Nephron progenitor cell (in vitro differentiated cells): ENCODE data around the gene RPS6KB2.

Experiments used
- DNase-seq: peaks from one replicate; pipeline ENCODE4 v3.0.0; 2021
- H3K27ac Mint-ChIP-seq: 2 replicates; pipeline ENCODE4 v1.8.0; 2021; ENCODE audit warnings: mild to moderate bottlenecking, moderate library complexity, mixed read lengths
- H3K27me3 Mint-ChIP-seq: 2 replicates; pipeline ENCODE4 v1.8.0; 2021; ENCODE audit warnings: mild to moderate bottlenecking, low read depth, mixed read lengths; ENCODE audit not compliant: poor library complexity
- H3K36me3 Mint-ChIP-seq: 2 replicates; pipeline ENCODE4 v1.8.0; 2021; ENCODE audit warnings: low read depth, mixed read lengths
- H3K4me1 Mint-ChIP-seq: 2 replicates; pipeline ENCODE4 v1.8.0; 2021; ENCODE audit warnings: mixed read lengths
- H3K4me3 Mint-ChIP-seq: 2 replicates; pipeline ENCODE4 v1.8.0; 2021; ENCODE audit warnings: mild to moderate bottlenecking, moderate library complexity, mixed read lengths
- H3K9me3 Mint-ChIP-seq: 2 replicates; pipeline ENCODE4 v1.8.0; 2021; ENCODE audit warnings: mild to moderate bottlenecking, moderate library complexity, mixed read lengths
- TF ChIP-seq, protein P1 (sequence below): fragments of 200-600 bp; sonication (generic); IDR thresholded peaks from 2 replicates; pipeline ENCODE4 v1.5.0; 2021; ENCODE audit warnings: antibody characterized with exemption

RPS6KB2 gene

DNA sequence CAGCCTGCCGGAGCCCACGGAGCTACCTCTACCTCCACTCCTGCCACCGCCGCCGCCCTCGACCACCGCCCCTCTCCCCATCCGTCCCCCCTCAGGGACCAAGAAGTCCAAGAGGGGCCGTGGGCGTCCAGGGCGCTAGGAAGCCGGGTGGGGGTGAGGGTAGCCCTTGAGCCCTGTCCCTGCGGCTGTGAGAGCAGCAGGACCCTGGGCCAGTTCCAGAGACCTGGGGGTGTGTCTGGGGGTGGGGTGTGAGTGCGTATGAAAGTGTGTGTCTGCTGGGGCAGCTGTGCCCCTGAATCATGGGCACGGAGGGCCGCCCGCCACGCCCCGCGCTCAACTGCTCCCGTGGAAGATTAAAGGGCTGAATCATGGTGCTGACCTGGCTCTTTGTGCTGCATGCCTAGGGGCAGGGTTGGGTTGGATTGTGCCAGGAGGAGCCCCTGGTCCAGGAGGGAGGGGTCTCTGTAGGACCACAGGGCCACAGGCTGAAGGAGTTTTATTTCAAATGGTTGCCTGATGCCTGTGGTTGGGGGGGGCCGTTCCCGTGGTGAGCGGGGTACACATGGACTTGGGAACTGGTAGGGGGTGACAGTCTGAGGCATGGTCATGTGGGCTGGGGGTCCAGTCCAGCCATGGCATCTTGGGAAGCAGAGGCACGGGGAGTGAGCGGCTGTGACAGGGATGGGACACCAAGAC, 6.9 kb downstream of the RPS6KB2 start:
- H3K27me3 Mint-ChIP-seq: no peaks in the 10 kb centered on the region
- H3K36me3 Mint-ChIP-seq: peaks cover 14% of the 10 kb centered on the region
- TF ChIP-seq, protein P1, sequence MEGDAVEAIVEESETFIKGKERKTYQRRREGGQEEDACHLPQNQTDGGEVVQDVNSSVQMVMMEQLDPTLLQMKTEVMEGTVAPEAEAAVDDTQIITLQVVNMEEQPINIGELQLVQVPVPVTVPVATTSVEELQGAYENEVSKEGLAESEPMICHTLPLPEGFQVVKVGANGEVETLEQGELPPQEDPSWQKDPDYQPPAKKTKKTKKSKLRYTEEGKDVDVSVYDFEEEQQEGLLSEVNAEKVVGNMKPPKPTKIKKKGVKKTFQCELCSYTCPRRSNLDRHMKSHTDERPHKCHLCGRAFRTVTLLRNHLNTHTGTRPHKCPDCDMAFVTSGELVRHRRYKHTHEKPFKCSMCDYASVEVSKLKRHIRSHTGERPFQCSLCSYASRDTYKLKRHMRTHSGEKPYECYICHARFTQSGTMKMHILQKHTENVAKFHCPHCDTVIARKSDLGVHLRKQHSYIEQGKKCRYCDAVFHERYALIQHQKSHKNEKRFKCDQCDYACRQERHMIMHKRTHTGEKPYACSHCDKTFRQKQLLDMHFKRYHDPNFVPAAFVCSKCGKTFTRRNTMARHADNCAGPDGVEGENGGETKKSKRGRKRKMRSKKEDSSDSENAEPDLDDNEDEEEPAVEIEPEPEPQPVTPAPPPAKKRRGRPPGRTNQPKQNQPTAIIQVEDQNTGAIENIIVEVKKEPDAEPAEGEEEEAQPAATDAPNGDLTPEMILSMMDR: no peak
- peaks cover 11% of the 10 kb centered on the region for H3K4me1 Mint-ChIP-seq
- H3K4me3 Mint-ChIP-seq: no peak overlapping the region
- H3K27ac Mint-ChIP-seq: no peak overlapping the region
- no peaks in the 10 kb centered on the region for H3K9me3 Mint-ChIP-seq
- no peak for DNase-seq

DNA sequence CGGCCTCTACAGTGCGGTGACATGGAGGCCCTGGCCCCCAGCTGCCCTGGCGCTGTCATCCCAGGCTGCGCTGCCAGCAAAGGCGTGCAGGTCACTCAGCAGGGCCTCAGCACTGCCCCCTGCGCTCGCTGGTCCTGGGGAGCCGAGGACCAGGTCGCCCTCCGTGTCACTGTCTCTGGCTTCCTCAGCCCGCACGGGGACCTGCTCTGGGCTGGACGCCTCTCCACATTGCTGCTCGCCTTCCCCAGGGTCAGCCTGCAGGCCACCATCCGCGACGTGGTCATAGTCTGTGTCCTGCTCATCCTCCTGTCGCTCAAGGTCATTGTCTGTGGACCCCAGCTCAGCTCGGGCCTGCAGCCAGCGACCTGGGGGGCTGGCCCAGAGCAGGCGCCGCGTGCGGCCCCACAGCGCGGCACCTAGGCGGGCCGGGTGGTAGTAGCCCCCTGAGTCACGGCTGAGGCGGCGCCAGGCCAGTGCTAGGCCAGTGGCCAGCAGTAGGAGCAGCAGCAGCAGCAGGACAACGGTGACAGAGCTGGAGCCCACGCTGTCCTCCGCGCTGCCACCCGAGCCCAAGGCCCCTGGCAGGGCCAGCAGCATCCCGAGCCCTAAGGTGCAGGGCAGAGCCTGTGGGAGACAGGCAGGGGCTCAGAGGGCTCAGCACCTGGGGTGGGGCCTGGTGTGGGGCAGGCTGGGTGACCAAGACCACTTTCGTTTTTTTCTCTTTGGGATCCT, 7.6 kb downstream of the RPS6KB2 start:
- TF ChIP-seq, protein P1: no peak
- Mint-ChIP-seq H3K9me3 (no peaks in the 10 kb centered on the region), H3K4me3 (no peak overlapping the region), H3K4me1 (peaks cover 11% of the 10 kb centered on the region), H3K36me3 (peaks cover 14% of the 10 kb centered on the region), H3K27ac (no peak overlapping the region), H3K27me3 (no peaks in the 10 kb centered on the region)
- no peak for DNase-seq

DNA sequence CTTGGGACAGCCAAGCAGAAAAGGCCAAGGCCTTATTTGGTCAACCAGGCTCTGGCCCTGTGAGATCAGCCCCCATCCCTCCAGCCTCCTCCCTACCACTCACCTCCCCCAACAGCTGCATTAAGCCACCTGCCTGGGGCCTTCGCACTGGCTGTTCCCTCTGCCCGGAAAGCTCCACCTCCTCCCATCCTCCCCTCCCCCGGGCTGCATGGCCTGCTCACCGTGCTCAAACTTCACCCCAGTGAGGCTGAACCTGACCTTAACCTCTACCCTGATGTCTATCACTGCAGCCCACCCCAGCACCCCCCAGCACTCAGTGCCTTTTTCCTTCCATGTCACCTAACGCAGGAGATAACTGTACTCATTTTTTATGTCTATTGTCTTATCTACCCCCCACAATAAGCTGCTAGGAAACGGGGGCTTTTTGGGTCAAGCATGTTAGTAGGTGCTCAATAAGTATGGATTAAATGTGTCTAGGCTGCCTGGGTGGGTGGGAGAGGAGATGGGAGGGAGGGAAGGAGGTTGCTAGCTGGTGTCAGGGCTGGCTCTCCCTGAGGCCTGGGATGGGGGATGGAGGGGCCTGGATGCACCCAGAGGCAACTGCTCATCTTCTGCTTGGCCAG, 8.3 kb downstream of the RPS6KB2 start:
- Mint-ChIP-seq H3K4me1 (peaks cover 11% of the 10 kb centered on the region), H3K9me3 (no peaks in the 10 kb centered on the region), H3K27ac (peak overlapping the region; percentile 43), H3K27me3 (no peaks in the 10 kb centered on the region), H3K4me3 (no peak overlapping the region), H3K36me3 (peaks cover 13% of the 10 kb centered on the region)
- DNase-seq: no peak
- TF ChIP-seq, protein P1: no peak

DNA sequence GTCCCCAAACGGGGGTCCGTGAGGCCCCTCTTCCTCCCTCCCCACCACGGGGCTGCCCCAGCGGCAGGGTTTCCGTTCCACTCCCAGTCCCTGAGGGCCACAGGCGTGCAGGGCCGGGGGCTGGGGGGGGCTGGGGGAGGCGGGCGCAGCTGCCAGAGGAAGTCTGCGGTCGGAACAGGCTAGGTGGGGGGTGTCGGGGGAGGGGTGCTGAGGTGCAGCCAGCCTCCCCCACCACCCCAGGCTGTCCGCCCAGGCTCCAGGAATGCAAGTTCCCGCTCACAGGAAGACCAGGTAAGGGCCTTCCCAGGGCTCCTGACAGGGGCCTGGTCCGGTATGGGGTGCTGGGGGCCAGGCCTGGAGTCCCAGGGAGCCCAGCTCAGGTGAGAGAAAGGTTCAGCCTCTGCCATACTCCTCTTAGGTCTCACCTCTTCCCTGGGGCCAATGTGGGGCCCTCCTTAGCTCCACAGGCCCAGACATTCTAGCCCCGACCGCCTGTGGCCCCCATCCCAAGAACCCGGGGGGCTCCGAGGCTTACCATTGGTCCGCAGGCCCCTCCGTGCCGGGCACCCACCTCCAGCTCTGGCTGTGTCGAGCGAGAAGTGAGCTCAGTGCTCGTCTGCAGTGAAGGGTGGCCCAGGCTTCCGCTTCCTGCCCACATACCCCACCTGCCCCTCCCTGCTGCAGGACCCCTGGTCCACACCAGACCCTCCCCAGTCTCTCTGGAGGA, 9.0 kb downstream of the RPS6KB2 start, which contains the start of gene PTPRCAP:
Gene PTPRCAP, minus strand, starts transcription at position 601 of the 727 bp plus-strand sequence. Its CDS starts 63 bp downstream, at position 538.
- peaks cover 6% of the 10 kb centered on the region for H3K36me3 Mint-ChIP-seq
- H3K27me3 Mint-ChIP-seq: no peaks in the 10 kb centered on the region
- TF ChIP-seq, protein P1: no peak
- H3K4me3 Mint-ChIP-seq: no peak within 1 kb of the TSS
- peak within 1 kb of the TSS; percentile 43 for H3K27ac Mint-ChIP-seq
- no peaks in the 10 kb centered on the region for H3K9me3 Mint-ChIP-seq
- peaks cover 10% of the 10 kb centered on the region for H3K4me1 Mint-ChIP-seq
- no peak for DNase-seq

DNA sequence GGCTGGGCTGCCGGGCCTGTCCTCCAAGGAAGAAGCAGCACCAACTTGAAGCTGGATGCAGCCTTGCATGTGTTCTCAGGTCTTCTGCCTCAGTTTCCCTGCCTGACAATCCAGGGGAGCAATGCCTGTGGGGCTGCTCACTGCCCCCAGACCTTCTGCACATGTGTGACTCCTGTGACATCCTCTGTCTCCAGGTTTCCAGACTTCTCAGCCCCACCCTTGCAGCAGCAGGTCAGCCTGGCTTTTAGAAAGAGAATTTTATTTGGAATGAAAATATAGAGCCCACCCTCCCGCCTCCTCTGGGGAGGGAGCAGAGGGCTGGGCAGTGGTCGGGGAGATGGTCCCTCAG, 9.5 kb downstream of the RPS6KB2 start:
- Mint-ChIP-seq H3K36me3 (peaks cover 5% of the 10 kb centered on the region), H3K4me3 (no peak overlapping the region), H3K9me3 (no peaks in the 10 kb centered on the region), H3K4me1 (peaks cover 15% of the 10 kb centered on the region), H3K27ac (no peak overlapping the region), H3K27me3 (no peaks in the 10 kb centered on the region)
- TF ChIP-seq, protein P1: no peak
- DNase-seq: no peak
